ENCODE data around the gene PPFIA4. TPM values are rescaled to one million over a fixed set of nuclear protein-coding genes. Genes with fewer than 3 reads are reported as not detected.
A peak's percentile ranks its signal among the peaks of the same experiment; 100 is the strongest.
"Not testable (repeated sequence)": the region's sequence is repeated elsewhere in the genome, so short reads cannot be mapped to it uniquely, and the experiment has no call there.

Gene PPFIA4
- total RNA-seq, 2 experiments from 2014 or later: 4.5 to 6.5 TPM

- H3K4me3 Mint-ChIP-seq; H3K9me3 Mint-ChIP-seq; intact Hi-C loops (cut with micrococcal nuclease); H3K27ac Mint-ChIP-seq; DNase-seq; H3K27me3 Mint-ChIP-seq (ENCODE audit: low read depth): not testable (repeated sequence)
- Mint-ChIP-seq H3K36me3 (ENCODE audit: low read depth) (peaks cover 16% of the 10 kb centered on the region), H3K4me1 (ENCODE audit: low read depth) (peaks cover 10% of the 10 kb centered on the region)
- CTCF ChIA-PET: interaction anchor here (0.6 to 1.6 kb wide), 5 partner anchors 15 to 170 kb away, joined by 3 to 8 read pairs (median 4); partner anchors contain the start of gene TMEM183A
Observed at GRCh38 chr1:203022855-203023254, 3.4 kb upstream of the PPFIA4 start.

- no peaks in the 10 kb centered on the region for H3K9me3 Mint-ChIP-seq
- intact Hi-C loops (cut with micrococcal nuclease): loop anchor here (1.0 to 5.0 kb wide), 3 partner anchors 18 to 302 kb away; partner anchors contain the start of gene TMEM183A
- peak overlapping the region; percentile 32 for H3K27ac Mint-ChIP-seq
- H3K36me3 Mint-ChIP-seq (ENCODE audit: low read depth): peaks cover 11% of the 10 kb centered on the region
- H3K4me3 Mint-ChIP-seq: peak overlapping the region; percentile 43
- peaks cover 10% of the 10 kb centered on the region for H3K4me1 Mint-ChIP-seq (ENCODE audit: low read depth)
- no peak for DNase-seq
- H3K27me3 Mint-ChIP-seq (ENCODE audit: low read depth): peaks cover 2% of the 10 kb centered on the region
- CTCF ChIA-PET: interaction anchor here (0.9 to 7.1 kb wide), 2 partner anchors 9 to 16 kb away, joined by 4 to 64 read pairs; no protein-coding TSS in a partner anchor
Observed at GRCh38 chr1:203025686-203026030, 633 bp upstream of the PPFIA4 start.

- H3K36me3 Mint-ChIP-seq (ENCODE audit: low read depth): peaks cover 10% of the 10 kb centered on the region
- H3K27ac Mint-ChIP-seq: no peak overlapping the region
- H3K27me3 Mint-ChIP-seq (ENCODE audit: low read depth): peaks cover 2% of the 10 kb centered on the region
- H3K9me3 Mint-ChIP-seq: no peaks in the 10 kb centered on the region
- no peak for DNase-seq
- H3K4me1 Mint-ChIP-seq (ENCODE audit: low read depth): peaks cover 10% of the 10 kb centered on the region
- peak overlapping the region; percentile 70 for H3K4me3 Mint-ChIP-seq
- intact Hi-C loops (cut with micrococcal nuclease): loop anchor here (1.0 to 5.0 kb wide), 3 partner anchors 20 to 300 kb away; partner anchors contain the start of gene TMEM183A
- CTCF ChIA-PET: interaction anchor here (0.9 to 7.1 kb wide), 3 partner anchors 8 to 189 kb away, joined by 4 to 64 read pairs (median 10); no protein-coding TSS in a partner anchor
Observed at GRCh38 chr1:203026666-203027663, 674 bp downstream of the PPFIA4 start.

GRCh38 chr1:203028067-203028783, 1.9 kb downstream of the PPFIA4 start:
- no peaks in the 10 kb centered on the region for H3K9me3 Mint-ChIP-seq
- peaks cover 10% of the 10 kb centered on the region for H3K4me1 Mint-ChIP-seq (ENCODE audit: low read depth)
- no peak overlapping the region for H3K4me3 Mint-ChIP-seq
- intact Hi-C loops (cut with micrococcal nuclease): loop anchor here (5.0 kb wide), 1 partner anchor 299 kb away; no protein-coding TSS in a partner anchor
- no peak overlapping the region for H3K27ac Mint-ChIP-seq
- peaks cover 2% of the 10 kb centered on the region for H3K27me3 Mint-ChIP-seq (ENCODE audit: low read depth)
- H3K36me3 Mint-ChIP-seq (ENCODE audit: low read depth): peaks cover 8% of the 10 kb centered on the region
- no peak for DNase-seq
- CTCF ChIA-PET: interaction anchor here (1.2 to 7.1 kb wide), 4 partner anchors 8 to 239 kb away, joined by 4 to 64 read pairs (median 8); no protein-coding TSS in a partner anchor

GRCh38 chr1:203028784-203029553, 2.7 kb downstream of the PPFIA4 start:
- Mint-ChIP-seq H3K9me3 (no peaks in the 10 kb centered on the region), H3K27ac (no peak overlapping the region), H3K36me3 (ENCODE audit: low read depth) (peaks cover 5% of the 10 kb centered on the region), H3K27me3 (ENCODE audit: low read depth) (peaks cover 2% of the 10 kb centered on the region), H3K4me3 (no peak overlapping the region), H3K4me1 (ENCODE audit: low read depth) (peaks cover 10% of the 10 kb centered on the region)
- intact Hi-C loops (cut with micrococcal nuclease): loop anchor here (5.0 kb wide), 1 partner anchor 298 kb away; no protein-coding TSS in a partner anchor
- DNase-seq: no peak
- CTCF ChIA-PET: interaction anchor here (1.2 to 7.1 kb wide), 4 partner anchors 7 to 238 kb away, joined by 4 to 64 read pairs (median 8); no protein-coding TSS in a partner anchor

- no peaks in the 10 kb centered on the region for H3K36me3 Mint-ChIP-seq (ENCODE audit: low read depth)
- peaks cover 2% of the 10 kb centered on the region for H3K27me3 Mint-ChIP-seq (ENCODE audit: low read depth)
- no peak overlapping the region for H3K4me3 Mint-ChIP-seq
- CTCF ChIA-PET: interaction anchor here (0.6 to 1.3 kb wide), 3 partner anchors 110 to 641 kb away, joined by 3 to 6 read pairs (median 3); no protein-coding TSS in a partner anchor
- DNase-seq: no peak
- H3K4me1 Mint-ChIP-seq (ENCODE audit: low read depth): peaks cover 4% of the 10 kb centered on the region
- intact Hi-C loops (cut with micrococcal nuclease): no loop called here
- H3K9me3 Mint-ChIP-seq: no peaks in the 10 kb centered on the region
- no peak overlapping the region for H3K27ac Mint-ChIP-seq
Observed at GRCh38 chr1:203031467-203031866, 5.2 kb downstream of the PPFIA4 start.

- Mint-ChIP-seq H3K9me3 (no peaks in the 10 kb centered on the region), H3K27me3 (ENCODE audit: low read depth) (no peaks in the 10 kb centered on the region), H3K4me3 (no peak overlapping the region), H3K4me1 (ENCODE audit: low read depth) (no peaks in the 10 kb centered on the region), H3K36me3 (ENCODE audit: low read depth) (no peaks in the 10 kb centered on the region), H3K27ac (no peak overlapping the region)
- DNase-seq: no peak
- intact Hi-C loops (cut with micrococcal nuclease): no loop called here
- CTCF ChIA-PET: interaction anchor here (2.6 kb wide), 1 partner anchor 183 kb away, joined by 8 read pairs; no protein-coding TSS in a partner anchor
Observed at GRCh38 chr1:203033287-203033686, 7.0 kb downstream of the PPFIA4 start.

GRCh38 chr1:203033917-203034316, 7.6 kb downstream of the PPFIA4 start:
- Mint-ChIP-seq H3K27me3 (ENCODE audit: low read depth) (no peaks in the 10 kb centered on the region), H3K36me3 (ENCODE audit: low read depth) (no peaks in the 10 kb centered on the region), H3K4me1 (ENCODE audit: low read depth) (no peaks in the 10 kb centered on the region), H3K27ac (no peak overlapping the region), H3K4me3 (no peak overlapping the region), H3K9me3 (no peaks in the 10 kb centered on the region)
- CTCF ChIA-PET: interaction anchor here (0.6 to 2.6 kb wide), 5 partner anchors 8 to 416 kb away, joined by 3 to 8 read pairs (median 5); partner anchors contain the start of gene PPFIA4
- DNase-seq: no peak
- intact Hi-C loops (cut with micrococcal nuclease): no loop called here

GRCh38 chr1:203034422-203035110, 8.3 kb downstream of the PPFIA4 start:
- CTCF ChIA-PET: interaction anchor here (0.6 to 2.8 kb wide), 6 partner anchors 8 to 415 kb away, joined by 3 to 11 read pairs (median 4); partner anchors contain the start of gene PPFIA4
- Mint-ChIP-seq H3K27ac (no peak overlapping the region), H3K9me3 (no peaks in the 10 kb centered on the region), H3K27me3 (ENCODE audit: low read depth) (peaks cover 2% of the 10 kb centered on the region), H3K36me3 (ENCODE audit: low read depth) (no peaks in the 10 kb centered on the region), H3K4me3 (no peak overlapping the region), H3K4me1 (ENCODE audit: low read depth) (no peaks in the 10 kb centered on the region)
- intact Hi-C loops (cut with micrococcal nuclease): loop anchor here (5.0 kb wide), 1 partner anchor 303 kb away; no protein-coding TSS in a partner anchor
- no peak for DNase-seq

- peaks cover 2% of the 10 kb centered on the region for H3K27me3 Mint-ChIP-seq (ENCODE audit: low read depth)
- H3K27ac Mint-ChIP-seq: no peak overlapping the region
- no peak for DNase-seq
- intact Hi-C loops (cut with micrococcal nuclease): loop anchor here (5.0 kb wide), 1 partner anchor 302 kb away; no protein-coding TSS in a partner anchor
- no peaks in the 10 kb centered on the region for H3K9me3 Mint-ChIP-seq
- no peaks in the 10 kb centered on the region for H3K36me3 Mint-ChIP-seq (ENCODE audit: low read depth)
- H3K4me3 Mint-ChIP-seq: no peak overlapping the region
- H3K4me1 Mint-ChIP-seq (ENCODE audit: low read depth): no peaks in the 10 kb centered on the region
- CTCF ChIA-PET: interaction anchor here (0.6 to 2.8 kb wide), 7 partner anchors 7 to 303 kb away, joined by 3 to 13 read pairs (median 6); partner anchors contain the start of gene PPFIA4
Observed at GRCh38 chr1:203035111-203036000, 9.1 kb downstream of the PPFIA4 start.

Data from activated naive CD4-positive, alpha-beta T cell treated with anti-CD3 and anti-CD28 coated beads for 36 hours (primary cell).